Measurements from ENCODE around the gene TTI1. TPM values are rescaled to one million over a fixed set of nuclear protein-coding genes. Genes with fewer than 3 reads are reported as not detected.
A peak's percentile ranks its signal among the peaks of the same experiment; 100 is the strongest.

The TTI1 gene
- total and polyA plus RNA-seq, 9 of the 15 experiments (the other 6 are each of a cell fraction or from before 2014, with no cell fraction given), result 9.8 to 55.1 (median 39.4) TPM

GRCh38 chr20:38032585-38033329 lies 499 bp downstream of the TTI1 start (continued):
- no peak for TF ChIP-seq ZNF280B (CRISPR knock-in tag; IDR thresholded peaks at IDR 0.05)
- TF ChIP-seq KLF16 (IDR thresholded peaks at IDR 0.05), result no peak
- no peak for TF ChIP-seq RBM34 (IDR thresholded peaks at IDR 0.05; ENCODE audit: borderline replicate concordance, insufficient read depth, low read length)
- peak; percentile 80; the same call in 1 of the 2 replicates for TF ChIP-seq MYC (IDR thresholded peaks at IDR 0.05; ENCODE audit: low read depth, low read length)
- TF ChIP-seq MYC (CRISPR knock-in tag; IDR thresholded peaks at IDR 0.05; ENCODE audit: borderline replicate concordance, low read depth), result no peak
- TF ChIP-seq PHB2 (IDR thresholded peaks at IDR 0.05; ENCODE audit: low read depth), result no peak
- TF ChIP-seq CBX5 (IDR thresholded peaks at IDR 0.05; ENCODE audit: borderline replicate concordance, low read depth), result no peak
- TF ChIP-seq ZBTB1 (CRISPR knock-in tag; IDR thresholded peaks at IDR 0.05; ENCODE audit: borderline replicate concordance, low read depth), result peak; percentile 12; the same call in 1 of the 2 replicates
- TF ChIP-seq ERF (CRISPR knock-in tag; IDR thresholded peaks at IDR 0.05), result 0 out of 2 replicates have a peak, but pooled peaks have one; percentile 15
- TF ChIP-seq CREB3 (tag; conservative IDR thresholded peaks at IDR 0.05; ENCODE audit: low read depth), result peak; percentile 70
- no peak for TF ChIP-seq DNMT1 (IDR thresholded peaks at IDR 0.05)
- no peak for TF ChIP-seq ZNF764 (CRISPR knock-in tag; IDR thresholded peaks at IDR 0.05; ENCODE audit: low read depth)
- 0 out of 4 replicates have a peak, but pooled peaks of 1 of the 2 experiments have one; percentile 29 for TF ChIP-seq HDAC1 (IDR thresholded peaks at IDR 0.05)
- no peak for TF ChIP-seq ZBTB7A (IDR thresholded peaks at IDR 0.05; ENCODE audit: borderline replicate concordance, control insufficient read depth, low read depth, low read length)
- TF ChIP-seq ZNF778 (CRISPR knock-in tag; IDR thresholded peaks at IDR 0.05), result no peak
- TF ChIP-seq ZNF217 (CRISPR knock-in tag; IDR thresholded peaks at IDR 0.05), result no peak
- no peak for TF ChIP-seq ZSCAN29 (IDR thresholded peaks at IDR 0.05)
- TF ChIP-seq BCLAF1 (IDR thresholded peaks at IDR 0.05; ENCODE audit: borderline replicate concordance in 1 of 2, control insufficient read depth in 1 of 2, low read depth in 2 of 2, low read length in 1 of 2), result peak in 1 of 2 experiments; percentile 81; a peak in 2 of 4 replicates
- peak; percentile 62 for TF ChIP-seq RAD51 (IDR thresholded peaks at IDR 0.05; ENCODE audit: borderline replicate concordance, low read depth)
- no peak for TF ChIP-seq BRD9 (IDR thresholded peaks at IDR 0.05; ENCODE audit: low read depth, partially characterized antibody)
- TF ChIP-seq TAL1 (IDR thresholded peaks at IDR 0.05), result no peak
- no peak; the same call in 1 of the 2 replicates for TF ChIP-seq TEAD4 (IDR thresholded peaks at IDR 0.05; ENCODE audit: low read length)
- no peak for TF ChIP-seq TEAD4 (CRISPR knock-in tag; IDR thresholded peaks at IDR 0.05; ENCODE audit: borderline replicate concordance)
- no peak; a peak in 1 of 4 replicates for TF ChIP-seq FOXK2 (conservative IDR thresholded peaks at IDR 0.05 in 1 of 2, IDR thresholded peaks at IDR 0.05 in 1 of 2; ENCODE audit: low read depth in 2 of 2)
